Adrenal gland (tissue), 5 donors: ENCODE results near the gene RRP1.

Experiments used
- POLR2A ChIP-seq, 2 donors: fragments of 450-650 bp; IDR thresholded peaks; one replicate each; pipeline ENCODE4 v1.6.1; 2017; ENCODE audit warnings: antibody characterized with exemption in 2 of 2, mild to moderate bottlenecking in 2 of 2, moderate library complexity in 1 of 2
- TF ChIP-seq, protein P1 (sequence below), 6 experiments: fragments of 450-650 bp in 4 of 6; fragments of 200-600 bp in 2 of 6; sonication (generic) in 1 of 6; IDR thresholded peaks; 1 replicate in 5 of 6; 2 replicates in 1 of 6; pipeline versions ENCODE4 v1.5.1 to v1.8.0; 2016 to 2021; ENCODE audit warnings: antibody characterized with exemption in 6 of 6, mild to moderate bottlenecking in 2 of 6, moderate library complexity in 1 of 6
- donor health status: DM: no; HTN: no; CAD: no.

DNA sequence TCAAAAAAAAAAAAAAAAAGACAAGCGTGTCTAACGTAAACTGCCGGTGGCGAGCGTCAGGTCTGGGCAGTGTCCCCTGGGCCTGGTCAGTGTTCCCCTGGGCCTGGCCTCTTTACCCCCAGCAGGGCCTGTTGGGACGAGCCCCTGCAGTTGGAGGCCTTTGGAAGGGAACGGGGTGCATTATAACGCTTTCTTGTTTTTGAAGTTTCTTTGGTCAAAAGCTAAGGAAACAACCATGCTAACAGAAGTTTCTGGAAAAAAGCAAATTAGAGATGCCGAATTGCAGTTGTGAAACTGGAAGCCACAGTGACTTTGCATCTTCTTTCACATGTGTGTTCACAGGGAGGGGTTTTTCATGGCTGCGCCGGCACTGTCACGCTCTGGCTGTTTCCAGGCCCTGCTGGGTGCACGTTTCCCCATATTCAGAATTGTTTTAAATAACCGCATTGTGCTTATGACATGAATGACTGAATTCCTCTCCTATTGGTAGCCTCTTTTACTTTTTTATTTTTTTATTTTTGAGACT is 16.0 kb downstream of the RRP1 start:
- TF ChIP-seq, protein P1, sequence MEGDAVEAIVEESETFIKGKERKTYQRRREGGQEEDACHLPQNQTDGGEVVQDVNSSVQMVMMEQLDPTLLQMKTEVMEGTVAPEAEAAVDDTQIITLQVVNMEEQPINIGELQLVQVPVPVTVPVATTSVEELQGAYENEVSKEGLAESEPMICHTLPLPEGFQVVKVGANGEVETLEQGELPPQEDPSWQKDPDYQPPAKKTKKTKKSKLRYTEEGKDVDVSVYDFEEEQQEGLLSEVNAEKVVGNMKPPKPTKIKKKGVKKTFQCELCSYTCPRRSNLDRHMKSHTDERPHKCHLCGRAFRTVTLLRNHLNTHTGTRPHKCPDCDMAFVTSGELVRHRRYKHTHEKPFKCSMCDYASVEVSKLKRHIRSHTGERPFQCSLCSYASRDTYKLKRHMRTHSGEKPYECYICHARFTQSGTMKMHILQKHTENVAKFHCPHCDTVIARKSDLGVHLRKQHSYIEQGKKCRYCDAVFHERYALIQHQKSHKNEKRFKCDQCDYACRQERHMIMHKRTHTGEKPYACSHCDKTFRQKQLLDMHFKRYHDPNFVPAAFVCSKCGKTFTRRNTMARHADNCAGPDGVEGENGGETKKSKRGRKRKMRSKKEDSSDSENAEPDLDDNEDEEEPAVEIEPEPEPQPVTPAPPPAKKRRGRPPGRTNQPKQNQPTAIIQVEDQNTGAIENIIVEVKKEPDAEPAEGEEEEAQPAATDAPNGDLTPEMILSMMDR (IDR thresholded peaks at IDR 0.05): no peak
- TF ChIP-seq POLR2A (IDR thresholded peaks at IDR 0.05): no peak
